HL-60 (cell line): ENCODE data around the gene TTLL13.

Experiments used
- GABPA ChIP-seq: IDR thresholded peaks from 2 replicates; pipeline ENCODE4 v1.6.1; 2012; ENCODE audit warnings: low read depth
- POLR2AphosphoS5 ChIP-seq: IDR thresholded peaks from 2 replicates; pipeline ENCODE4 v1.6.1; 2012; ENCODE audit warnings: low read depth
- SPI1 ChIP-seq: IDR thresholded peaks from 2 replicates; pipeline ENCODE4 v1.6.1; 2012; ENCODE audit warnings: low read depth, mild to moderate bottlenecking, borderline replicate concordance
- TF ChIP-seq, protein P1 (sequence below): IDR thresholded peaks from one replicate; pipeline ENCODE4 v1.5.1; 2011; ENCODE audit warnings: low read length, control low read depth, inconsistent platforms; ENCODE audit not compliant: insufficient read depth
- TF ChIP-seq, protein P2 (sequence below): IDR thresholded peaks from 2 replicates; pipeline ENCODE4 v1.6.1; 2012; ENCODE audit warnings: low read depth; ENCODE audit not compliant: insufficient replicate concordance

DNA sequence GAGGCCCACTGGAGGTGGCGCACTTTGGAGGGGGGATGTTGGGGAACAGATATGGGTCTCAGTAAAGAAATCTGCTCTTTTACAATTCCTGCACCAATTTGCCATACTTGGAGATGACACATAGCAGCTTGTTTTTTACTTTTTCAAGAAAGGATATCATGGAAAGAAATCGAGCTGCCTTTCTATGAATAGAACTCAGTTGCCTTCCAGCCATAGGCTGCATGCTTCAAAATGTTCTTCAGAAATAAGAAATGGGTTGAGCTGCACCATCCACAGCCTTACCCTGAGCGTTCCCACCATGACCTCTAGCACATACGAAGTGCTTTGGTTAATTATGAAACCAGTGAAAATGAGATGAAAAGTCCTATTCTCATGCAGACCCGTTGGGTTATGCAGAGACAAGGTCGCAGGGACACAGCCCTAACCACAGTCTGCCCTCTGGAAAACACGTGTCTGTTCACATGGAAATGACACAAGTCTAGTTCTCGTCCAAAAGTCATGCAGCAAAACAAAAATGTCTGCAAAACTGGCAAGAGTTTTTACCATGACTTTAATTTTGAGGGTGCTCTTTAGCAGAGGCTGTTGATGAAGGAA lies 52.4 kb downstream of the TTLL13 start:
- TF ChIP-seq POLR2AphosphoS5 (no peak), SPI1 (no peak), GABPA (no peak)
- TF ChIP-seq, protein P1, sequence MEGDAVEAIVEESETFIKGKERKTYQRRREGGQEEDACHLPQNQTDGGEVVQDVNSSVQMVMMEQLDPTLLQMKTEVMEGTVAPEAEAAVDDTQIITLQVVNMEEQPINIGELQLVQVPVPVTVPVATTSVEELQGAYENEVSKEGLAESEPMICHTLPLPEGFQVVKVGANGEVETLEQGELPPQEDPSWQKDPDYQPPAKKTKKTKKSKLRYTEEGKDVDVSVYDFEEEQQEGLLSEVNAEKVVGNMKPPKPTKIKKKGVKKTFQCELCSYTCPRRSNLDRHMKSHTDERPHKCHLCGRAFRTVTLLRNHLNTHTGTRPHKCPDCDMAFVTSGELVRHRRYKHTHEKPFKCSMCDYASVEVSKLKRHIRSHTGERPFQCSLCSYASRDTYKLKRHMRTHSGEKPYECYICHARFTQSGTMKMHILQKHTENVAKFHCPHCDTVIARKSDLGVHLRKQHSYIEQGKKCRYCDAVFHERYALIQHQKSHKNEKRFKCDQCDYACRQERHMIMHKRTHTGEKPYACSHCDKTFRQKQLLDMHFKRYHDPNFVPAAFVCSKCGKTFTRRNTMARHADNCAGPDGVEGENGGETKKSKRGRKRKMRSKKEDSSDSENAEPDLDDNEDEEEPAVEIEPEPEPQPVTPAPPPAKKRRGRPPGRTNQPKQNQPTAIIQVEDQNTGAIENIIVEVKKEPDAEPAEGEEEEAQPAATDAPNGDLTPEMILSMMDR: no peak
- TF ChIP-seq, protein P2, sequence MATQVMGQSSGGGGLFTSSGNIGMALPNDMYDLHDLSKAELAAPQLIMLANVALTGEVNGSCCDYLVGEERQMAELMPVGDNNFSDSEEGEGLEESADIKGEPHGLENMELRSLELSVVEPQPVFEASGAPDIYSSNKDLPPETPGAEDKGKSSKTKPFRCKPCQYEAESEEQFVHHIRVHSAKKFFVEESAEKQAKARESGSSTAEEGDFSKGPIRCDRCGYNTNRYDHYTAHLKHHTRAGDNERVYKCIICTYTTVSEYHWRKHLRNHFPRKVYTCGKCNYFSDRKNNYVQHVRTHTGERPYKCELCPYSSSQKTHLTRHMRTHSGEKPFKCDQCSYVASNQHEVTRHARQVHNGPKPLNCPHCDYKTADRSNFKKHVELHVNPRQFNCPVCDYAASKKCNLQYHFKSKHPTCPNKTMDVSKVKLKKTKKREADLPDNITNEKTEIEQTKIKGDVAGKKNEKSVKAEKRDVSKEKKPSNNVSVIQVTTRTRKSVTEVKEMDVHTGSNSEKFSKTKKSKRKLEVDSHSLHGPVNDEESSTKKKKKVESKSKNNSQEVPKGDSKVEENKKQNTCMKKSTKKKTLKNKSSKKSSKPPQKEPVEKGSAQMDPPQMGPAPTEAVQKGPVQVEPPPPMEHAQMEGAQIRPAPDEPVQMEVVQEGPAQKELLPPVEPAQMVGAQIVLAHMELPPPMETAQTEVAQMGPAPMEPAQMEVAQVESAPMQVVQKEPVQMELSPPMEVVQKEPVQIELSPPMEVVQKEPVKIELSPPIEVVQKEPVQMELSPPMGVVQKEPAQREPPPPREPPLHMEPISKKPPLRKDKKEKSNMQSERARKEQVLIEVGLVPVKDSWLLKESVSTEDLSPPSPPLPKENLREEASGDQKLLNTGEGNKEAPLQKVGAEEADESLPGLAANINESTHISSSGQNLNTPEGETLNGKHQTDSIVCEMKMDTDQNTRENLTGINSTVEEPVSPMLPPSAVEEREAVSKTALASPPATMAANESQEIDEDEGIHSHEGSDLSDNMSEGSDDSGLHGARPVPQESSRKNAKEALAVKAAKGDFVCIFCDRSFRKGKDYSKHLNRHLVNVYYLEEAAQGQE: no peak
